Activated naive CD8-positive, alpha-beta T cell treated with anti-CD3 and anti-CD28 coated beads, Interleukin-2, amount 50 U/mL, for 24 hours (primary cell): ENCODE results near the gene ACSL3.

ENCODE experiments used
- ATAC-seq: fragments of 150-1000 bp; cut with Tn5 transposase; one replicate; pipeline ENCODE4 v1.10.0; 2021
- DNase-seq: peaks from one replicate; pipeline ENCODE4 v3.0.0; 2021
- H3K27ac Mint-ChIP-seq: one replicate; pipeline ENCODE4 v1.8.0; 2021; ENCODE audit warnings: mild to moderate bottlenecking, mixed read lengths
- H3K27me3 Mint-ChIP-seq: one replicate; pipeline ENCODE4 v1.8.0; 2021; ENCODE audit warnings: mixed read lengths
- H3K36me3 Mint-ChIP-seq: one replicate; pipeline ENCODE4 v1.8.0; 2021; ENCODE audit warnings: low read depth, mixed read lengths
- H3K4me1 Mint-ChIP-seq: one replicate; pipeline ENCODE4 v1.8.0; 2021; ENCODE audit warnings: mixed read lengths
- H3K4me3 Mint-ChIP-seq: one replicate; pipeline ENCODE4 v1.8.0; 2021; ENCODE audit warnings: mild to moderate bottlenecking, moderate library complexity, mixed read lengths
- H3K9me3 Mint-ChIP-seq: one replicate; pipeline ENCODE4 v1.8.0; 2021; ENCODE audit warnings: mixed read lengths

ACSL3 gene

GRCh38 chr2:222944971-222945740, 84.3 kb downstream of the ACSL3 start:
- peaks cover 3% of the 10 kb centered on the region for H3K36me3 Mint-ChIP-seq
- DNase-seq = no peak
- no peak for ATAC-seq
- no peak overlapping the region for H3K4me3 Mint-ChIP-seq
- H3K9me3 Mint-ChIP-seq = no peaks in the 10 kb centered on the region
- peaks cover 16% of the 10 kb centered on the region for H3K4me1 Mint-ChIP-seq
- H3K27me3 Mint-ChIP-seq = no peaks in the 10 kb centered on the region
- no peak overlapping the region for H3K27ac Mint-ChIP-seq

GRCh38 chr2:222945887-222946286, 85.1 kb downstream of the ACSL3 start:
- DNase-seq (no peak), ATAC-seq (no peak)
- Mint-ChIP-seq H3K9me3 (no peaks in the 10 kb centered on the region), H3K36me3 (peaks cover 3% of the 10 kb centered on the region), H3K4me1 (peaks cover 16% of the 10 kb centered on the region), H3K27ac (no peak overlapping the region), H3K27me3 (no peaks in the 10 kb centered on the region), H3K4me3 (no peak overlapping the region)

GRCh38 chr2:222946700-222947287, 86.0 kb downstream of the ACSL3 start:
- no peaks in the 10 kb centered on the region for H3K27me3 Mint-ChIP-seq
- DNase-seq (no peak), ATAC-seq (no peak)
- H3K27ac Mint-ChIP-seq = no peak overlapping the region
- peaks cover 16% of the 10 kb centered on the region for H3K4me1 Mint-ChIP-seq
- no peaks in the 10 kb centered on the region for H3K9me3 Mint-ChIP-seq
- no peak overlapping the region for H3K4me3 Mint-ChIP-seq
- peaks cover under 1% of the 10 kb centered on the region for H3K36me3 Mint-ChIP-seq

GRCh38 chr2:222949073-222949472, 88.2 kb downstream of the ACSL3 start:
- Mint-ChIP-seq H3K9me3 (no peaks in the 10 kb centered on the region), H3K27ac (no peak overlapping the region), H3K4me3 (no peak overlapping the region), H3K4me1 (peaks cover 6% of the 10 kb centered on the region), H3K27me3 (peaks cover 4% of the 10 kb centered on the region), H3K36me3 (no peaks in the 10 kb centered on the region)
- no peak for DNase-seq
- no peak for ATAC-seq

- Mint-ChIP-seq H3K27me3 (peaks cover 4% of the 10 kb centered on the region), H3K4me1 (peaks cover under 1% of the 10 kb centered on the region), H3K27ac (no peak overlapping the region), H3K9me3 (no peaks in the 10 kb centered on the region), H3K4me3 (no peak overlapping the region), H3K36me3 (no peaks in the 10 kb centered on the region)
- ATAC-seq = no peak
- DNase-seq = no peak
These were observed 89.0 kb downstream of the ACSL3 start for GRCh38 chr2:222949690-222950323.

GRCh38 chr2:222950638-222951285, 89.9 kb downstream of the ACSL3 start:
- Mint-ChIP-seq H3K36me3 (no peaks in the 10 kb centered on the region), H3K4me1 (no peaks in the 10 kb centered on the region), H3K27ac (no peak overlapping the region), H3K27me3 (peaks cover 4% of the 10 kb centered on the region), H3K9me3 (no peaks in the 10 kb centered on the region), H3K4me3 (no peak overlapping the region)
- ATAC-seq = no peak
- no peak for DNase-seq

GRCh38 chr2:222952204-222952603, 91.4 kb downstream of the ACSL3 start:
- Mint-ChIP-seq H3K9me3 (no peaks in the 10 kb centered on the region), H3K4me1 (no peaks in the 10 kb centered on the region), H3K27ac (no peak overlapping the region), H3K4me3 (no peak overlapping the region), H3K36me3 (no peaks in the 10 kb centered on the region), H3K27me3 (peaks cover 8% of the 10 kb centered on the region)
- DNase-seq = no peak
- no peak for ATAC-seq

GRCh38 chr2:222955008-222955407, 94.2 kb downstream of the ACSL3 start:
- Mint-ChIP-seq H3K27me3 (peaks cover 15% of the 10 kb centered on the region), H3K4me3 (no peak overlapping the region), H3K4me1 (no peaks in the 10 kb centered on the region), H3K9me3 (no peaks in the 10 kb centered on the region), H3K36me3 (no peaks in the 10 kb centered on the region), H3K27ac (no peak overlapping the region)
- ATAC-seq (no peak), DNase-seq (no peak)

- Mint-ChIP-seq H3K9me3 (no peaks in the 10 kb centered on the region), H3K27me3 (peaks cover 11% of the 10 kb centered on the region), H3K4me1 (no peaks in the 10 kb centered on the region), H3K4me3 (no peak overlapping the region), H3K36me3 (no peaks in the 10 kb centered on the region), H3K27ac (no peak overlapping the region)
- no peak for DNase-seq
- no peak for ATAC-seq
These were observed 98.5 kb downstream of the ACSL3 start for GRCh38 chr2:222959358-222959757.

GRCh38 chr2:222960126-222960525, 99.3 kb downstream of the ACSL3 start:
- no peaks in the 10 kb centered on the region for H3K9me3 Mint-ChIP-seq
- no peaks in the 10 kb centered on the region for H3K36me3 Mint-ChIP-seq
- ATAC-seq = peak; percentile 84
- DNase-seq = no peak
- no peaks in the 10 kb centered on the region for H3K4me1 Mint-ChIP-seq
- no peak overlapping the region for H3K4me3 Mint-ChIP-seq
- no peak overlapping the region for H3K27ac Mint-ChIP-seq
- peaks cover 11% of the 10 kb centered on the region for H3K27me3 Mint-ChIP-seq

GRCh38 chr2:222963641-222964040, 102.8 kb downstream of the ACSL3 start:
- ATAC-seq = no peak

GRCh38 chr2:222964376-222965031, 103.7 kb downstream of the ACSL3 start:
- peaks cover 6% of the 10 kb centered on the region for H3K27me3 Mint-ChIP-seq
- H3K36me3 Mint-ChIP-seq = no peaks in the 10 kb centered on the region
- H3K9me3 Mint-ChIP-seq = no peaks in the 10 kb centered on the region
- DNase-seq (no peak), ATAC-seq (no peak)
- H3K4me1 Mint-ChIP-seq = no peaks in the 10 kb centered on the region
- H3K4me3 Mint-ChIP-seq = no peak overlapping the region
- H3K27ac Mint-ChIP-seq = no peak overlapping the region

More at GRCh38 chr2:222963641-222964040, 102.8 kb downstream of the ACSL3 start:
- Mint-ChIP-seq H3K4me1 (no peaks in the 10 kb centered on the region), H3K4me3 (no peak overlapping the region), H3K9me3 (no peaks in the 10 kb centered on the region), H3K36me3 (no peaks in the 10 kb centered on the region), H3K27ac (no peak overlapping the region), H3K27me3 (peaks cover 7% of the 10 kb centered on the region)
- no peak for DNase-seq

GRCh38 chr2:222965555-222965954, 104.7 kb downstream of the ACSL3 start:
- Mint-ChIP-seq H3K27ac (no peak overlapping the region), H3K27me3 (peaks cover 2% of the 10 kb centered on the region), H3K4me1 (no peaks in the 10 kb centered on the region), H3K9me3 (no peaks in the 10 kb centered on the region), H3K4me3 (no peak overlapping the region), H3K36me3 (no peaks in the 10 kb centered on the region)
- ATAC-seq (no peak), DNase-seq (no peak)

- Mint-ChIP-seq H3K27me3 (peaks cover 2% of the 10 kb centered on the region), H3K4me3 (no peak overlapping the region), H3K27ac (no peak overlapping the region), H3K9me3 (no peaks in the 10 kb centered on the region), H3K36me3 (no peaks in the 10 kb centered on the region), H3K4me1 (no peaks in the 10 kb centered on the region)
- DNase-seq = no peak
- no peak for ATAC-seq
These were observed 107.8 kb downstream of the ACSL3 start for GRCh38 chr2:222968550-222969155.
